GM21825 (cell line): ENCODE measurements around the gene FCF1.
"Not testable (repeated sequence)": the region's sequence is repeated elsewhere in the genome, so short reads cannot be mapped to it uniquely, and the experiment has no call there.

ENCODE experiments used
- ATAC-seq: cut with Tn5 transposase; IDR thresholded peaks from one replicate; pipeline ENCODE4 v1.9.1; 2021; ENCODE audit warnings: mild to moderate bottlenecking, moderate library complexity; ENCODE audit not compliant: unreplicated experiment

Gene FCF1

GRCh38 chr14:74698465-74698864 is 14.5 kb upstream of the FCF1 start:
- no peak for ATAC-seq

DNA sequence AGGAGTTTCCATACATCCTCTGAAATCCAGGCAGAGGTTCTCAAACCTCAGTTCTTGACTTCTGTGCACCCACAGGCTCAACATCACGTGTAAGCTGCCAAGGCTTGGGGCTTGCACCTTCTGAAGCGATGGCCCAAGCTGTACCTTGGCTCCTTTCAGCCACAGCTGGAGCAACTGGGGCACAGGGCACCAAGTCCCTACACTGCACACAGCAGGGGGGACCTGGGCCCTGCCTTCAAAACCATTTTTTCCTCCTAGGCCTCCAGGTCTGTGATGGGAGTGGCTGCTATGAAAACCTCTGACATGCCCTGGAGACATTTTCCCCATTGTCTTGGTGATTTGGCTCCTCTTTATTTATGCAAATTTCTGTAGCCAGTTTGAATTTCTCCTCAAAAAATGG is 10.7 kb upstream of the FCF1 start:
- no peak for ATAC-seq

DNA sequence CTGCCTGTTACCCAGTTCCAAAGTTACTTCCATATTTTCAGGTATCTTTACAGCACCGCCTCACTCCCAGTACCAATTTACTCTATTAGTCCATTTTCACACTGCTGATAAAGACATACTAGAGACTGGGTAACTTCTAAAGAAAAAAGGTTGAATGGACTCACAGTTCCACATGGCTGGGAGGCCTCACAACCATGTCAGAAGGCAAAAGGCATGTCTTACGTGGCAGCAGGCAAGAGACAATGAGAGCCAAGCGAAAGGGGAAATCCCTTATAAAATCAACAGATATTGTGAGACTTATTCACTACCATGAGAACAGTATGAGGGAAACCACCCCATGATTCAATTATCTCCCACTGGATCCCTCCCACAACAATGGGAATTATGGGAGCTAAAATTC is 9.9 kb upstream of the FCF1 start:
- no peak for ATAC-seq

GRCh38 chr14:74704656-74705055 is 8.3 kb upstream of the FCF1 start:
- no peak for ATAC-seq

DNA sequence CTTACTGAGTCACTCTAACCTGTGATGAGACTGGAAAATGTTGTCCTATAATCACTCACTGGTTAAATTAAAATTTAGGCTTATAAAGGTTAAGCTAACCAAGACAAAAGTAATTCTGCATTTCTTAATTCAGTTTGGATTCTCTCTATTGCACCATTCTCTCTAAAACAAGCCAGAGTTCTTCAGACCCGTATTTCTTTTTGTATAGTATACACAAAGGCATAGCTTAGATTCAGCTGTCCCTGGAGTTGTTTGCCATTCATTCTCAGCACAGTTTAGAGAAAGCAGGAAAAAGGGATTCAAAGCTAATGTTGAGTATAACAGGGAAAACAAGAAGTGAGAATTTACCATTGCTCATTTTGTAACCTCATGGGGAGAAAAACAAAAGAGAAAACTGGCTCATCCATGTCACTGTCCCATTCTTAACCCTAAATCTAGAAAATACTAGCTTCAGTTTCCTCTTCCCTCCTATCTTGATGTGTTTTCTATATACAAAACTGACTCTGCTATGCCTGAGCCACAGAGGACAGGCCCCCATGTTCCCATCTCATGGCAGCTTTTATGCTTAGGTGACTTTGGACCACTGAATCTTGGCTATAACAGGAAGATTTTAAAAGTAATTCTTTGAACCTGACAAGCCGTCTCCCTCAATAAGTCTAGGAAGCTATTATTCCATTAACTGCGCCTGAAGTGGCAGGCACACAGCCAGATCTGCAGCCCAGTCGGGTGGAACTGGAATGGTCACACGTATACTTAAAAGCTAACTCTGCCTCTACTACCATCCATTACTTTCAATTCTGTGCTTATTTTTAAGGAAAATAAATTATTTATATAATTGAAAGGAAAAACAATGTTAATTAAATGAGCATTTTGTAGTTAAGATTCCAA is 7.1 kb upstream of the FCF1 start:
- no peak for ATAC-seq

DNA sequence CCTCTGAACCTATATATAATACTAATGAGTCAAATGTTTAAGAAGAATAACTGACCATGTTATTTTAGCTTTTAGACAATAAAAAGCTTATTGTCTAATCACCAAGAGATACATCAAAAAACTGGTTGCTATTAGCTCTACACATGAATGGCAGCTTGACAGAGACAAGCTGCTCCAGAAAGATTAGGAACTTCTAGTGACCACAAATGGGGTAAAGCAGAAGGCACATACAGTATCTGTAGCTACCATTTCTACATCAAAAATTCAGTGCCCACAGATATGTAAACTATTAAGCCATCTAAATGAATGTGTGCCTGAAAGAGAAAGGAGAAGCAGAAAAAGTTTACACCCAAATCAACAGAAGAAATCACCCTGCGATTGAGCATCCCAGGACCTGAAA is 2.5 kb upstream of the FCF1 start:
- ATAC-seq: no peak

- ATAC-seq: no peak
Measured at GRCh38 chr14:74711651-74712050, 1.3 kb upstream of the FCF1 start.

- no peak for ATAC-seq
Measured at GRCh38 chr14:74713395-74713735, 421 bp downstream of the FCF1 start.

DNA sequence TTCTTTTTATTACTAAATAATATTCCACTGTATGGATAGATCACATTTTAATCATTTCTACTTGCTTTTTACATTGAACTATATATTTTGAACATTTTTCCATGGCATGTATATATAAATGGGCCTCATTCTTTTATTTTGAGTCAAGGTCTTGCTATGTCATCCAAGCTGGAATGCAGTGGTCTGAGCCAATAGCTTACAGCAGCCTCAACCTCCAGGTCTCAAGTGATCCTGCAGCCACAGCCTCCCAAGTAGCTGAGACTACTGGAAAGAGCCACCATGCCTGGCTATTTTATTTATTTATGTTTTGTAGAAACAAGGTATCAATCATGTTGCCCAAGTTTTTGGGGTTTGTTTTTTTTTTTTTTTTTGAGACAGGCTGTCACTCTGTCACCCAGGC is 7.6 kb downstream of the FCF1 start:
- no peak for ATAC-seq

- no peak for ATAC-seq
Measured at GRCh38 chr14:74723134-74723533, 10.2 kb downstream of the FCF1 start.

- no peak for ATAC-seq
Measured at GRCh38 chr14:74732387-74732786, 19.4 kb downstream of the FCF1 start.

- ATAC-seq: no peak
Measured at GRCh38 chr14:74733221-74733620, 20.3 kb downstream of the FCF1 start.

DNA sequence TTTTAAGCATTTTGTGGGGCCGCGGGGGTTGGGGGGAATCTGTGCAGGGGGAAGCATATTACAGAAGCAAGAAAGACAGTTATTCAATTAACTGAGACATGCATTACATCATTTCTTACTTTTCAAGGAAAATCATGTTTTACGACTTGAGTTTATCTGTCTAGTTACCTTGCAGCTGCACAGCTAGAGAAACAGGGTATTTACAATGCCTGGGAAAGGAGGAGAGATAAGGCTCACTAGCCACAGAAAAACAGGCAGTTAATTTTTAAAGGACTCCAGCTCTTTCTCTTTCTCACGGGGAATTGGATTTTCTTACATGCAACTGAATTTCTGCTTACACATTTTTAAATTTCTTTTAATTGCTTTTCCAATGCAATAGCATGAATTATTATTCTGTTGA is 22.2 kb downstream of the FCF1 start:
- ATAC-seq: no peak

DNA sequence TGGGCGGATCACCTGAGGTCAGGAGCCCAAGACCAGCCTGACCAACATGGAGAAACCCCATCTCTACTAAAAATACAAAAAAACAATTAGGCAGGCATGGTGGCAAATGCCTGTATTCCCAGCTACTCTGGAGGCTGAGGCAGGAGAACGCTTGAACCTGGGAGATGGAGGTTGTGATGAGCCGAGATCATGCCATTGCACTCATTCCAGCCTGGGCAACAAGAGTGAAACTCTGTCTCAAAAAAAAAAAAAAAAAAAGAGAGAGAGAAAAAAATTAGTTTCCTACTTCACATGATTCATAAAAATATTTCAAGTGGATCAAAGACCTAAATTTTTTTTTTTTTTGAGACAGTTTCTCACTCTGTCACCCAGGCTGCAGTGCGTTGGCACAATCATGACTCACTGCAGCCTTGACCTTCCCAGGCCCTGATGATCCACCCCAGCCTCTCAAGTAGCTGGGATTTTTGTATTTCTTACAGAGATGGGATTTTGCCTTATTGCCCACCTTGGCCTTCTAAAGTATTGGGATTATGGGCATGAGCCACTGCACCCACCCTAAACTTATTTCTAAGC is 24.9 kb downstream of the FCF1 start:
- ATAC-seq: no peak

DNA sequence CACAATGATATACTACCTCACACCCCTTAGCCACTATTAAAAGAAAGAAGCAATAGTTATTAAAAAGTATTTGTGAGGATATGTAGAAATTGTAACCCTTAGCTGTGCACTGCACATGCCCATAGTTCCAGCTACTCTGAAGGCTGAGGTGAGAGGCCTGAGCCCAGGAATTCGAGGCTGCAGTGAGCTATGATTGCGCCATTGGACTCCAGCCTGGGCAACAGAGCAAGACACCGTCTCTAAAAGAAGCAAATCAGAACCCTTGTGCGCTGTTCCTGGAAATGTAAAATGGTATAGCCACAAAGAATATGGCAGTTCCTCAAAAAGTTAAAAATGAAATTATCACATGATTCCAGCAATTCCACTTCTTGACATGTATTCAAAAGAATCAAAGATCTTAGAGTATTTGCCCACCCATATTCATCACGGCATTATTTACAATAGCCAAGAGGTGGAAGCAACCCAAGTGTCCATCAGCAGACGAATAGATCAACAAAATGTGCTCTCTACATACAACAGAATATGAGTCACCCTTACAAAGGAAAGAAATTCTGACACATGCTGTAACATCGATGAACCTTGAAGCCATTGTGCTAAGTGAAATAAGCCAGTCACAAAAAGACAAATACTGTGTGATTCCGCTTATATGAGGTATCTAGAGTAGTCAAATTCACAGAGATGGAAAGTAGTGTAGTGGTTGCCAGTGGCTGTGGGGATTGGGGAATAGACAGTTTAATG is 26.5 kb downstream of the FCF1 start:
- ATAC-seq: no peak

DNA sequence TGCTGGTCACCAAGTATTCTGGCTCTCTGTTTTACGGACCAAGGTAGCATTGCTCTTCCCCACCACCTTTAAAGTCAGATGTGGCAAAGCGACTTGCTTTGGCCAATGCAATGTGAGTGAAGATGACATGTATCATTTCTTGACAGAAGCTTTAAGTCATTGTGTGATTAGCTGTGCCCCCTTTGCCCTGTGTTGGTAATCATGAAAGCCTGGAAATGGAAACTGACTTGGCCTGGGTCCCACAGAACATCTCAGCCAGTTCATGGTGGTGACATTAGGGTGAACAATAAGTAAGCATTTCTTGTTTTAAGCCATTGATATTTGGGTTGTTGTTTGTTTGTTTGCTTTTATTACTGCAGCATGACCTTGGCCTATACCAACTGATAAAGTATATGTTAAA is 34.3 kb downstream of the FCF1 start:
- no peak for ATAC-seq

- no peak for ATAC-seq
Measured at GRCh38 chr14:74754157-74754556, 41.2 kb downstream of the FCF1 start.

GRCh38 chr14:74754899-74755298 is 42.0 kb downstream of the FCF1 start:
- no peak for ATAC-seq

DNA sequence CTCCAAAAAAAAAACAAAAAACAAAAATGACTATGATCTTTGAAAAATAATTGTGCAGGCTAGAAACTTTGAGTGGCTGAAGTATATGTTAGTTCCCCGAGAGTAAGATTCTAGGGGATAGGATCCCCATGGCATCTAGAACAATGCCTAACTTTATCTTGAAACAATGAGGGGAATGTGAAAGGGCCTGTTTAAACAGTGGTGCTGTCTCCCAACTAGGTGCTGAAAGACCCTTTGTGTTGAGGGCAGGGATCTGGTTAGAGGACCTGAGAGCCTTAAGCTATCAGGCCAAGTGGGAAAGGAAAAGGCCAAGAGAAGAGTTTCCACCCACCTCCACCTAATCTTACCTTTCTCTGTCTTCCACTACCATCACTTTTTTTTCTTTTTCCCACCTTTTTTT is 43.4 kb downstream of the FCF1 start:
- ATAC-seq: no peak

GRCh38 chr14:74758505-74758904 is 45.6 kb downstream of the FCF1 start:
- not testable (repeated sequence) for ATAC-seq

- ATAC-seq: peak; percentile 89
Measured at GRCh38 chr14:74762917-74763802, 50.2 kb downstream of the FCF1 start, which contains the start of gene YLPM1. Gene YLPM1 (plus strand): TSS chr14:74763316. CDS start chr14:74763490, 174 bp downstream.
